Hindlimb muscle (tissue), 1 donor: ENCODE results near the gene PTPRN2. TPM values are rescaled to one million over a fixed set of nuclear protein-coding genes. Genes with fewer than 3 reads are reported as not detected.

Source experiments
- DNase-seq: peaks from one replicate; pipeline ENCODE4 v3.0.0-alpha.2; 2013
- polyA plus RNA-seq: library from polyadenylated mRNA; unstranded; fragments of 120-200 nt; gene quantifications from one replicate; pipeline ENCODE4 v1.2.1, GENCODE V29; 2013; ENCODE audit not compliant: insufficient read length

The PTPRN2 gene
- polyA plus RNA-seq, 1 donor, result 2.0 TPM

DNA sequence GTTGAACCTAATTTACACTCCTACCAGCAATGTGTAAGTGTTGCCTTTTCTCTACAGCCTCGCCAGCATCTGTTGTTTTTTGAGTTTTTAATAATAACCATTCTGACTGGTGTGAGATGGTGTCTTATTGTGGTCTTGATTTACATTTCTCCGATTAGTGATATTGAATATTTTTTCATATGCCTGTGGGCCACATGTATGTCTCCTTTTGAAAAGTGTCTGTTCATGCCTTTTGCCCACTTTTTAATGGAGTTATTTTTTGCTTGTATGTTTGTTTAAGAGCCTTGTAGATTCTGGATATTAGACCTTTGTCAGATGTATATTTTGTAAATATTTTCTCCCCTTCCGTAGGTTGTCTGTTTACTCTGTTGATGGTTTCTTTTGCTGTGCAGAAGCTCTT is 1055.6 kb downstream of the PTPRN2 start:
- DNase-seq, result no peak

DNA sequence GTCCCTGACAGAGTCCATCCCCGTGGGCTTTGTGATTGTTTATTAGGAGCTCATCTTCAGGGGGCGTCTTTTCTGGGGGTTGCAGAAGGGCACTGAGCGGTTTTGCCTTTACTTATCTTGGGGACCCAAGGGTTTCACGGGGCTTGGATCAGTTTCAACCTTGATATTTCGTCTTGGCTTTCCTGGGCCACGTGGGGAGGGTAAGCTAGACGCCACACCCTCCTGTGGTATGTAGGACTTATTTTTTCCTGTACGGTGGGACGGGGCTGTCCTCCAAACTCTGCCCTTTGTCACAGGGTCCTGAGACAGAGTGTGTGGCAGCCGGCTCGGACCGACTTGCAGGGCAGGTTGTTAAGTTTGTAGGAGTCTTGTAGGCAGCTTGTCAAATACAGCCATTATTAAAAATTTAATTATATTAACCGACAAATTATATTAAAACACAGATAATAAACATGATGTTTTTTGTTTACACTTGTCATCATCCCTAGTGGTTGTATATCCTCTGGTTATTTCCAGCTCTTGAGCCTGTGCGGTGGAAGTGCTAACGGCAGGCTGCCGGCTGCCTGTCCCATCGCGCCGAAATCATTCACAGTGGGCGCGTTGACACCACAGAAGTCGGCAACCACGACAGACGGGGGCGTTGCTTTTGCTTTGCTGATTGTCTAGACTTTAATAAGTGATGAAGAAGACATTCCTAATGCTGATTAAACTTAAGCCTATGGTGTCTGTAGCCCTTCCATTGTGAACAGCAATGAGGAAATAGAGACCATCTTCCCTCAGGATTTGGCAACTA is 1057.7 kb downstream of the PTPRN2 start:
- DNase-seq, result no peak

DNA sequence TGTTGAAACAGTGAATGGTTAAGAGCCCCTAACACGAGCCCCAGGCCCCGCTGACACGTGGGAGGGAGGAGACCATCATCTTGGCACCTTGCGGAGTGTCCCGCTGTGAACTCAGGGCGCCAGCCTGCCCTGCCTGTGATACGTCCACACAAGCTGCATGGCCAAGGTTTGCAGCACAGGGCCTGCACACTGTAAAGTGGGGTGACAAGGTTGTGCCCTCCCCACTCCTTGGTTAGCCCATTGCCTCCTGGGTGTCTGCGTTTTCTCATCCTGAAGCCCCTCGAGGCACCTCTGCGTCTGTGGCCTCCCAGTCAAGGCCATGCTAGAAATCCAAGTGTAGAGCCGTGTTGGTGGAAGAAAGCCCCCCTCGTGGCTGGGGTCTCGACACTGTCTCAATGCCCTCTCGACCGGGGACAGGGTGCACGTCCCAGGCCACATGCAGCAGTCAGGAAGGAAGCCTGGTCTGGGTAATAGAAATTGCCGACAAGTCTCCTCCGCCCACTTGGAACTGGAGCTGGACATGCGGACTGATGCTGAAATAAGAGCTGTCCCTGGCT is 1058.8 kb downstream of the PTPRN2 start:
- DNase-seq, result no peak

GRCh38 chr7:157527686-157528085 is 1059.9 kb downstream of the PTPRN2 start:
- DNase-seq, result no peak

GRCh38 chr7:157526913-157527634 is 1060.5 kb downstream of the PTPRN2 start:
- no peak for DNase-seq

GRCh38 chr7:157526005-157526912 is 1061.4 kb downstream of the PTPRN2 start:
- no peak for DNase-seq

DNA sequence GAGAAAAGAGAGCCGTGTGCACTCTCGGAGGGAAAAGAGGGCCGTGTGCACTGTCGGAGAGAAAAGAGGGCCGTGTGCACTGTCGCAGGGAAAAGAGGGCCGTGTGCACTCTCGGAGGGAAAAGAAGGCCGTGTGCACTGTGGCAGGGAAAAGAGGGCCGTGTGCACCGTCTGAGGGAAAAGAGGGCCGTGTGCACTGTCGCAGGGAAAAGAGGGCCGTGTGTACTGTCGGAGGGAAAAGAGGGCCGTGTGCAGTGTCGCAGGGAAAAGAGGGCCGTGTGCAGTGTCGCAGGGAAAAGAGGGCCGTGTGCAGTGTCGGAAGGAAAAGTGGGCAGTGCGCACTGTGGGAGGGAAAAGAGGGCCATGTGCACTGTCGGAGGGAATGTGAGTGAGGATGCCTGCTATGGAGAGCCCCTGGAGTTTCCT is 1062.1 kb downstream of the PTPRN2 start:
- DNase-seq, result no peak

DNA sequence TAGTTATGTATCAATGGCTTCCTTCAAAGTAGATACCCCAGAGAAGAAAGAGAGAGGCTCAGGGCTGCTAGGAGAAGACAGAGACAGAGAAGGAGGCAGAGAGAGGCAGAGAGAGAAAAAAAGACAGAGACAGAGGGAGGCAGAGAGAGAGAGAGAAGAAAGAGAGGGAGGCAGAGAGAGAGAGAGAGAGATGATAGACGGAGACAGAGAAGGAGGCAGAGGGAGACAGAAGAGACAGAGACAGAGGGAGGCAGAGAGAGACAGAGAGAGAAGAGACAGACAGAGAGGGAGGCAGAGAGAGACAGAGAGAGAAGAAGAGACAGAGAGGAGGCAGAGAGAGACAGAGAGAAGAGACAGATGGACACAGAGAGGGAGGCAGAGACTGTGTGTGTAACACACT is 1062.9 kb downstream of the PTPRN2 start:
- no peak for DNase-seq

DNA sequence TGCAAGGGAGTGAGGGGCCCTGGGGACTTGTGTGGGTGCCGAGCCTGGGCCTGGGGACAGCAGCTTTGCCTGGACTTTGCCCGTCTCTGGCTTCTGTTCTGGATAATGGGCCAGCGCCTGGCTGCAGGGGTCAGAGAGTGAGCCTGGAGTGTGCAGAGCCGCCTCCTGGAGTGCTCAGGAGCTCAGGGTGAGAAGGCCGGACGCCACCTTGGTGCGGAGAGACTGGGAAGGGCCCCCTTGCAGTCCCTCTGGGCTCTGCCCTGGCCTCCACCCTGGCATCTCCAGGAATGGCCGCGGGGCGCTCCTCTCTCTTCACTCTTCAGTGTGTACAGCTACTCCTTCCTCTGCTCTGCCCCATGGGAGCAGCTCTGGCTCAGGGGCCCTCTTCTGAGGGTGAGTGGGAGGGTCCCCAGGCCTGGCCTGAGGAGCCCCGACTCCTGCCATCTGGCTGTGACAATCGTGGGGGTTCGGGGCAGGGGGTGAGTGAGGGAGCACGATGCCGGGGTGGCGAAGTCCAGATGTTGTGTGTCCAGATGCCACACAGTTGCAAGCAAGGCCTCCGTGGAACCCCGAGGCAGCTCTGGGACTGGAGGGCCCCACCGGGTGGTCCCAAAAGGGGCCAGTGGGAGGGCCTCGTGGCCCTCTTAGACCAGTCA is 1063.7 kb downstream of the PTPRN2 start:
- no peak for DNase-seq

GRCh38 chr7:157523371-157523765 is 1064.3 kb downstream of the PTPRN2 start:
- DNase-seq, result no peak

GRCh38 chr7:157522954-157523353 is 1064.7 kb downstream of the PTPRN2 start:
- no peak for DNase-seq

- DNase-seq, result no peak
These were observed 1065.4 kb downstream of the PTPRN2 start for GRCh38 chr7:157522189-157522588.

GRCh38 chr7:157521752-157522151 is 1065.9 kb downstream of the PTPRN2 start:
- no peak for DNase-seq

DNA sequence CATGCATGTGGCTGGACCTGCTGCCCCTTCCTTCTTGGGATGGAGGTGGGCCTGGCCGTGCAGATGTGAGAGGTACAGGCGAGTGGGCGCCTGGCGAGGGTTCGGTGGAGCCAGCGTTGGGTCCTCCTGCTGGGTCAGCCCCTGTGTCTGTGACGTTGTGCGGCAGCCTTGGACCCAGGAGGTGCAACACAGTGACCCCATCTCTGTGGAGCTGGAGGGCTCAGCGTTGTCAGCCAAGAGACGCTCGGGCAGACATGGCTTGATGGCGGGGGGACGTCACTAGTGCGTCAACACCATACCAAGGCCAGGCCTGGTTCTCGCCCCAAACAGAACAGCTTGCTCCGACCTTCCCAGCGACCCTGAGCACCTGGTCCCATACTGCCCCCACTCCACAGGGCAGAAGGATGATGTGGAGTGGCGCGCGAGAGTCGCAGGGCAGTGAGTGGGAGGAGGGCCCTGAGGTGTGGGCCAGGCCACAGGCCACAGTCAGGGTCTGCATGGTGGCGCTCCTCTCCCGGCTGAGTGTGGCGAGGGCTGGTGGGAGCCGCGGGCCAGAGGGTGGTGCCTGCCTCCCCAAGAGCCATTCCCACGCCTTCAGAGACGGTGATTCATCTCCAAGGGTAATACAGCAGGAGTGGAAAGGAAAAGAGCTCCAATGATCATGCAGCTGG is 1066.4 kb downstream of the PTPRN2 start:
- DNase-seq, result no peak

- no peak for DNase-seq
These were observed 1067.4 kb downstream of the PTPRN2 start for GRCh38 chr7:157520249-157520648.

GRCh38 chr7:157519798-157520244 is 1067.8 kb downstream of the PTPRN2 start:
- DNase-seq, result no peak

- no peak for DNase-seq
These were observed 1068.4 kb downstream of the PTPRN2 start for GRCh38 chr7:157519246-157519645.

DNA sequence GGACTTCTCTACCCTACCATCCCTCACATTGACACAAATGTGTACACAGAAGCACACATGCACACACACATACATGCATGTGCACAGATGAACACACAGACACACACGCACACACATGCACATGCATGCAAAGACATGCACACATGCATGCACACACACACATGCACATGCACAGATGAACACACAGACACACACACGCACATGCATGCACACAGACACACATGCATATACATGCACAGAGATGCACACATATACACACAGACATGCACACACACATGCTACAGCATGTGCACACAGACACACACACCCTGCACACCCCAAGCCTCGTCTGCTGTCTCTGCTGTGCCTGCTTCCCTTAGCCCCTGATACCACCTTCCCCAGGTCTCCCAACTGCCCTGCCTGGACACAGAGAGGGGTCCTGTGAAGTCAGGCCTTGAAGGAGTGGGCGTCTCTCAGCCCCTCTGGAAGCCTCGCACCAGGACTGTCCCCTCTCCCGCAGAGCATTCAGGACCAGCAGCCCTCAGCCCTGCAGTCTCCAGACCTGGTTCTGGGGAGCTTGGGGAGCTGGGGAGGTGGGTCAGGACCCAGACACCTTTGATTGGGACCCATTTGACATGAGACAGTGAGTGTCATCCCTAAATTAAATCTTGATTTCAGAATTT is 1069.0 kb downstream of the PTPRN2 start:
- DNase-seq, result no peak

DNA sequence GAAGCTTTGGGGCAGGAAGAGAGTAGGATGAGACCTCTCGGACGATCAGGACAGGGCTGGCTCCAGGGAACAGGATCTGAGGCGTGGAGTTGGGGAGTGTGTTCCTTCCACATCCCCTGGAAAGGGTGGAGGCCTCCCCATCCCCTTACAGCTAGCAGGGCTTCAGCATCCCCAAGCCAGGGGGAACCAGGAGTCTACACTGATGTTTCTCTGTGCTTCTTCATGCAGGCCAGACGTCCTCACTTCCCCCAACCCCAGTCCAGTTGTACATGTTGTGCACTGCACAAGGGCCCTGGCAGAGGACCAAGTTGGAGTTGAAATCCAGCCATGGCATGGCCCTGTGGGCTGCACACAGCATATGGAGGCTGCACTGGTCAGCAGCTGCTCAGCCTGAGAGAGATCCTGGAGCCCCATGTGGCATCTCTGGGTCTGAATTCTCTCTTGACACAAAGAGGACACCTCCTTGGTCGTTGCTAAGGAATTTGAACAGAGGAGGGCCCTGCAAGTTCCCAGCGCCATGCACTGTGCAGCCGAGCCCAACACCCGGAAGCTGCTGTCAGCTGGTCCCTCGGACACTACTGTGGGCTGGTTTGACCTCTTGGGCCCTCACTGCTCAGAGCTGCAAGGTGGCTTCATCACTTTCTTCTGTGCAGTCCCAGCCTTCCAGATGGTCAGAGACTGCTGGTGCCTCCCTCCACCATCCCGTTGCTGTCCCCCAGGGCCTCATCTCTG is 1069.7 kb downstream of the PTPRN2 start:
- no peak for DNase-seq
